ENCODE measurements around the gene HSF4. TPM values are rescaled to one million over a fixed set of nuclear protein-coding genes. Genes with fewer than 3 reads are reported as not detected.

The HSF4 gene
- total RNA-seq, 4 donors from 2014 or later = 56.5 to 351 (median 102) TPM

GRCh38 chr16:67148221-67148620 is 16.3 kb upstream of the HSF4 start:
- WGBS = 85% methylated on average over 2 of the region's 2 CpGs
- Histone ChIP-seq H3K36me3 (peaks cover 52% of the 10 kb centered on the region), H3K9me3 (no peaks in the 10 kb centered on the region), H3K27me3 (no peaks in the 10 kb centered on the region), H3K4me1 (peaks cover 23% of the 10 kb centered on the region), H3K27ac (no peak overlapping the region), H3K4me3 (no peak overlapping the region)
- TF ChIP-seq CTCF (IDR thresholded peaks at IDR 0.05) (no peak), EP300 (IDR thresholded peaks at IDR 0.05) (no peak), POLR2AphosphoS5 (IDR thresholded peaks at IDR 0.05) (no peak), POLR2A (IDR thresholded peaks at IDR 0.05) (no peak)
- DNase-seq (ENCODE audit: low spot score in 2 of 2) = no peak

GRCh38 chr16:67148656-67149275 is 15.8 kb upstream of the HSF4 start:
- no peak overlapping the region for H3K27ac ChIP-seq
- no peak for DNase-seq (ENCODE audit: low spot score in 2 of 2)

GRCh38 chr16:67149276-67150046 is 15.1 kb upstream of the HSF4 start:
- TF ChIP-seq EP300 (IDR thresholded peaks at IDR 0.05) (no peak), POLR2AphosphoS5 (IDR thresholded peaks at IDR 0.05) (no peak), CTCF (IDR thresholded peaks at IDR 0.05) (no peak), POLR2A (IDR thresholded peaks at IDR 0.05) (no peak)
- no peaks in the 10 kb centered on the region for H3K9me3 ChIP-seq
- H3K4me1 ChIP-seq = peaks cover 23% of the 10 kb centered on the region
- no peak overlapping the region for H3K27ac ChIP-seq
- DNase-seq (ENCODE audit: low spot score in 2 of 2) = no peak
- 78% methylated on average over 33 of the region's 77 CpGs for WGBS
- H3K4me3 ChIP-seq = peak overlapping the region; percentile 61
- peaks cover 40% of the 10 kb centered on the region for H3K36me3 ChIP-seq
- no peaks in the 10 kb centered on the region for H3K27me3 ChIP-seq

More at GRCh38 chr16:67148656-67149275, 15.8 kb upstream of the HSF4 start:
- Histone ChIP-seq H3K36me3 (peaks cover 47% of the 10 kb centered on the region), H3K4me3 (no peak overlapping the region), H3K4me1 (peaks cover 23% of the 10 kb centered on the region), H3K27me3 (no peaks in the 10 kb centered on the region), H3K9me3 (no peaks in the 10 kb centered on the region)
- WGBS = 94% methylated on average over 1 of the region's 11 CpGs
- TF ChIP-seq POLR2AphosphoS5 (IDR thresholded peaks at IDR 0.05) = no peak
- TF ChIP-seq POLR2A (IDR thresholded peaks at IDR 0.05) = no peak
- TF ChIP-seq EP300 (IDR thresholded peaks at IDR 0.05) = no peak
- no peak for TF ChIP-seq CTCF (IDR thresholded peaks at IDR 0.05)

GRCh38 chr16:67150047-67150832 is 14.3 kb upstream of the HSF4 start:
- WGBS = 8% methylated on average over 70 of the region's 94 CpGs
- H3K9me3 ChIP-seq = no peaks in the 10 kb centered on the region
- peaks cover 32% of the 10 kb centered on the region for H3K36me3 ChIP-seq
- H3K27me3 ChIP-seq = no peaks in the 10 kb centered on the region
- peak in 1 of 2 donors; percentile 74 for DNase-seq (ENCODE audit: low spot score in 2 of 2)
- peaks cover 31% of the 10 kb centered on the region for H3K4me1 ChIP-seq
- peak overlapping the region; percentile 61 for H3K4me3 ChIP-seq
- peak overlapping the region; percentile 80 for H3K27ac ChIP-seq
- TF ChIP-seq CTCF (IDR thresholded peaks at IDR 0.05) = peak in 1 of 2 donors; percentile 15
- peak in 1 of 3 donors; percentile 17 for TF ChIP-seq POLR2AphosphoS5 (IDR thresholded peaks at IDR 0.05)
- TF ChIP-seq EP300 (IDR thresholded peaks at IDR 0.05) = no peak
- no peak for TF ChIP-seq POLR2A (IDR thresholded peaks at IDR 0.05)
